Raji (cell line): ENCODE data around the gene TAS2R41.

Source experiments
- POLR2A ChIP-seq: IDR thresholded peaks from 2 replicates; pipeline ENCODE4 v1.6.1; 2011; ENCODE audit warnings: low read depth, low read length, control low read depth; ENCODE audit not compliant: insufficient read depth

The TAS2R41 gene

DNA sequence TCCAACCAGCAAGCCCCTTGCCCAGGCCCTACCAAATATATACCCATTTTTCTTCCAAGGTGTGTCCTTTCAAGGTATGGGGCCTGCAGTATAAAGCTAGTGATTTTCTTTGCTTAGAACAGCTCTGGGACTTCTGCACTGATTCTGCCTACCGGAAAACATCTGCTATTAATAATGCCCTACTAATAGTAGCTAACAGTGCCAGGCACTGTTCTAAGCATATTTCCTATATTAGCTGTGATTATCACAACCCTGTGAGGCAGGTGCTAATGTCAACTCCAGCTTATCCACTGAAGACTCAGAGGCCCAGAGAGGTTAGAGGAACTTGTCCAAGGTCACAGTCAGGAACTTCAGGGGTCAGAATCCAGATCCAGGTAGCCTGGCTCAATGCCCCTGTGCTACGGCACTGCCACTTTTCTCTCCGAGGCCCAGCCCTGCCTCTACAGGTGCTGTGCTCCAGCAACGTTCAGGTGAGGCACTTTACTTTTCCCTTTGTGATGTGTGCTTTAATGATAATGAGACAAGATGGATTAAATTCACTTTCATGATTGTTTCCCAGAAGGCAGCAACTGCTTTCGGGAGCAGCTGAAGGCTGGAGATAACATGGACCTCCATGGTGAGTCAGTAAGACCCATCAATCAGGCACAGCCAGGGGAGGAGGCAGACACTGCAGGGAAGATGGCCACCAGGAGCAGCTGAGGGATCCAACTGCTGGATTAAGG is 26.7 kb downstream of the TAS2R41 start:
- no peak for TF ChIP-seq POLR2A

DNA sequence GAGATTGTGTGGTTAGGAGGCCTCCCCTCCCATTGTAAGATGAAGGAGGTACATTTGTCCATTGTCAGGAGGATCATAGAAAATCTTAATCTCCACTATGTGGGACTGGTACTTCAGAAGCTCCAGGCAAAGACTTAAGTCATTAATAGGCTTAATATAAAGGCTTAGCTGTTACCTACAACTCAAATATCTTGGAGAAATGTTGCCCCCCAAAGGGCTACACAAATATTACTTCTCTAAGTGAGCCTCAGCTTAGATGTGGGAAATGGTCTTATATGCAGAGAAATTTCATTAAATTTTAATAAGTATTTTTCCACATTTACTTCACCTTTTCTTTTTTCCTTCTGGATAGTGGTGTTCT is 27.2 kb downstream of the TAS2R41 start:
- no peak for TF ChIP-seq POLR2A

- no peak for TF ChIP-seq POLR2A
Observed at GRCh38 chr7:143505838-143506237, 28.2 kb downstream of the TAS2R41 start.

- TF ChIP-seq POLR2A: no peak
Observed at GRCh38 chr7:143507094-143507518, 29.4 kb downstream of the TAS2R41 start.

DNA sequence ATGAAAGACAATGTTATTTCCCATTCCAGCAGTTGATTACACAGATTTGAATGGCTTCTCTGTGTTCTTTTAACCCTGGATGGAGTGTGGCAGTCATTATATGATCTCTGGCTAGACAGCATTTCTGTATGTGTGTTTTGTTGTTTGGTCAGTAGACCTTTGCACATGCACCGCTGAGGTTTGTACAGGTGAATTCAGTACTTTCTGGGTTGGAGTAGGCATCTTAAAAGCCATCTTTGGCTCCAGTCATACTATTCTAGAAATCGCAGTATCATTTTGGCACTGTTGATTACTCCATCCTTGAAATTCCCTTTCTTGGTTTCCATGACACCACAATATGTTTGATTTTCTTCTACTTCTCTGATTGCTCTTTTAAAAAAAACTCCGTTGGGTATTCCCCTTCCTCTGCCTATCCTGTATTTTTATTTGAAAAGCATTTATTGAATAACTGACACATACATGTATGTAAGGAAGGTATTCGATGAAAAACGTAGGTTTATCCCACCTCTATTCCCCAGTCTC is 29.9 kb downstream of the TAS2R41 start:
- no peak for TF ChIP-seq POLR2A

DNA sequence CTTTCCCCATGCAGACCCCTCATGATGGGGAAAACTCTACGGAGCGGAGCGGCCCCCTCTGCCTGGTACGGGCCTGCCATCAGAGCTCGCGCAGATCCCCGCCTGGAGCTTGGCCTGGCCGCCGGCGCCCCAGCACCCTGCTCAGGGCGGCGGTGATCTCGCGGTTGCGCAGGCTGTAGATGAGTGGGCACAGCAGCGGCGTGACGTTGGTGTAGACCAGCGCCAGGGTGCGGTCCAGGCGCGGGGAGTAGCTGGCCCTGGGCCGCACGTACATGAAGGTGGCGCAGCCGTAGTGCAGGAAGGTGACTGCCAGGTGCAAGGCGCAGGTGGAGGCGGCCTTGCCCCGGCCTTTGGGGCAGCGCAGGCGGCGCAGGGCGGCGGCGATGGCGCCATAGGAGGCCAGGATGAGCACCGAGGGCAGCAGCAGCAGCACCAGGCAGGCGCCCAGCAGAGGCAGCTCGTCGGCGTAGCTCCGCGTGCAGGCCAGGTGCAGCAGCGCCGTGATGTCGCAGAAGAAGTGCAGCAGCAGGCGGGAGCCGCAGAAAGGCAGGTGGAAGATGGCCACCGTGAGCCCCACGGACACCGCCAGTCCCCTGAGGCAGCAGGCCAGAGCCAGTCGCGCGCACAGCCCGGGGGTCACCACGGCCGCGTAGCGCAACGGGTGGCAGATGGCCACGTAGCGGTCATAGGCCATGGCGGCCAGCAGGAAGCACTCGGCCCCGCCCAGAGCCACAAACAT is 33.4 kb downstream of the TAS2R41 start:
- no peak for TF ChIP-seq POLR2A

- no peak for TF ChIP-seq POLR2A
Observed at GRCh38 chr7:143511593-143512047, 33.9 kb downstream of the TAS2R41 start.

- TF ChIP-seq POLR2A: no peak
Observed at GRCh38 chr7:143512488-143513340, 35.0 kb downstream of the TAS2R41 start.

DNA sequence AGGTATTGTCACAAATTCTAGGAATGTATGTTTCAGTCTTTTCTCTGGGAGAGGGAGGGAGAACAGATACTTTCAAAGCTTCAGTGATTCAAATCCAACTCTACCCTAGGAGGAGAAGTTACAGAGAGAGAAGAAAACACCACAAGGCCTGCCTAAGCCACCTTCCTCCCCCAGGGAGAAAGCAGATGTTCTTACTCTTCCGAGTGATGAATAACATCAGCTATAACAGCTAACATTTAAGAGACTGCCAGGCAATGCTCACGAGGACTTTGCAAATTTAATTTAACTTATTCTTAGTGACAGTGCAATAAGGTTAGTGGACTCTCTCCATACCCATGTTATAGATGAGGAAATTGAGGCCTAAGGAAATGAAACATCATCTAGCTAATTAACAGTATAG is 36.8 kb downstream of the TAS2R41 start:
- no peak for TF ChIP-seq POLR2A

- no peak for TF ChIP-seq POLR2A
Observed at GRCh38 chr7:143514995-143515735, 37.5 kb downstream of the TAS2R41 start.

GRCh38 chr7:143516981-143517380 is 39.3 kb downstream of the TAS2R41 start:
- no peak for TF ChIP-seq POLR2A

DNA sequence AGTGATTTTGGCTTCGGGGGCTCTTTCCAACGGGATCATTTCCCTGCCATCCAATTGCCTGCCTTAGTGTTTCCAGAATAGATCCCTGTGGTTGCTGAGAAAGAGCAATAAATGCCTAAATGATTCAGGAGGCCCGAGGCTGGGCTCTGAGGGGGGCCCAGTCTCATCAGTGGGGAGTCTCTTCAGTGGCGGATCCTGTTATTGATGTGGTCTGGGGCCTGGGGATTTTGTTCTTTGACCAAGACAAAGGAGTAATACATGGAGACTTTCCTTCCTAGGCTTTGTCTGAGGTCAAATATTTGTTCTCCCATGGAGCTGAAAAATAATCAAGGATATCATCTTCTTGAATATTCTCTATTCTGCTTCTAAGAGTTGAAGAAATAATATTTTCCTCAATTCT is 40.8 kb downstream of the TAS2R41 start:
- no peak for TF ChIP-seq POLR2A

DNA sequence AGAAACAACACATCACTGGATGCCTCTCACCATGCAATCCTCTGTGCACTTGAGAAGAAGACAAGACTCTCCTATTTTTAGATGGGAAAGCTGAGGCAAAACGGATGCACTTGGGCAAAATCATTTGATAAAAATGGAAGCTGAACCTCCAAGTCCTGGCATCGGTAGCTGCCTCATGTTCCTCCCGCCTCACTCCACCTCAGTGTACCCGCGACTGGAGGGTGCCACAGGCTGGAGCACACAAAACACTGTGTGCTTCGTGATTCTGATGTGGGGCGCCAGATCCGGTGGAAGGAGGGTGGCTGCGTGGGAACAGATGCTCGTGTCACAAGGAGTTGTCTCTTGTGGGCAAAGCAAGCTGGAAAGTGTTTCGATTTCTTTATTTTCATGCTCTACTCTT is 41.3 kb downstream of the TAS2R41 start:
- TF ChIP-seq POLR2A: no peak

GRCh38 chr7:143519411-143520131 is 41.9 kb downstream of the TAS2R41 start:
- no peak for TF ChIP-seq POLR2A
